ENCODE measurements around the gene ISYNA1. TPM values are rescaled to one million over a fixed set of nuclear protein-coding genes. Genes with fewer than 3 reads are reported as not detected.

The ISYNA1 gene
- 251 and 254 TPM in 2 replicates for total RNA-seq
- long read RNA-seq, transcript ISYNA1-201 (11 exons, 2,420 nt) = major isoform, 8 of 9 reads
- long read RNA-seq, partial matches to known transcripts = 0 of 9 reads
- long read RNA-seq, other reads (novel, unspliced or antisense) = 0 of 9 reads

DNA sequence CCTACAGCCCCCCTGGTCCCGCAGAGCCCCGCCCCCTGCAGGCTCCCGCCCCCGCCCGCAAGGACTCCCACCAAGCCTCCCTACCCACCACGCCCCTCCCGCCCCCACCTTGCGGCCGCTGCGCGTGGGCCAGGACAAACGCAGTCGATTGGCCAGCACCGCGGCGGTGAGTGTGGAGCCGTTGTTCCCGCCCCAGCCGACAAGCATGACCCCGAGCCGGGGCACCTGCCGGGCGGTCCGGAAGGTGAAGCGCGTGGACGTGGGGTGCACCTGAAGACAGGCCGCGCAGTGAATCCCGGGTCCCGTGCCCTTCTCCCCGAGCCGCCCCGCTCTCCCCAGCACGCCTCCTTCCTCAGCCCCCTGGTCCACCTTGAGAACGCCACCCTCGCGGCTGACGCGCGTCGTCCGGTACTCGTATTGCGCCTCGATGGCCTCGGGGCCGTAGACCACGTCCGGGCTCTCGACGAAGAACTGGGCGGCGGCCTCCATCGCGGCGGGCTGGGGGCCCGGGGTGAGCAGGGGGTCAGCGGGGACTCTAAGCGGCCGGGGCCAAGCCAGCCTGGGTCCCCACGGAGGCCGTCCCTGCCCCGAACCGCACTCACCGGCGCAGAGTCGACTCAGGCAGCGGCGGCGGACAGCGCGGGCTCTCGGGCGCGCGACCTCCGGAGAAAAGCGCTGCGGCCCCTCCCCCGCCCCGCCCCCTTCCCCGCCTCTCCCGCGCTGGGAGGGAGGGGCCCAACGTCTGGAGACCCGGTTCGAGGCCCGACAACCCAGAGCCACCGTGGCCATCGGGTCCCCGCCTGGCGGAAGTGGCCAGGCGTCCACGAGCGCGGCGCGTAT lies at the start of gene ISYNA1:
ISYNA1 (minus strand) TSS at position 643 of the 840 bp plus-strand sequence; CDS start at position 489, 154 bp downstream.
- Mint-ChIP-seq H3K27ac (ENCODE audit: unreplicated experiment) (peak within 1 kb of the TSS; percentile 63), H3K27me3 (ENCODE audit: low read depth) (peaks cover 11% of the 10 kb centered on the region), H3K4me1 (peaks cover 43% of the 10 kb centered on the region), H3K36me3 (ENCODE audit: low read depth) (peaks cover 2% of the 10 kb centered on the region), H3K9me3 (peaks cover 3% of the 10 kb centered on the region), H3K4me3 (peak within 1 kb of the TSS; percentile 90)
- DNase-seq (ENCODE audit: low read depth, low spot score) = no peak
- TF ChIP-seq, protein P1, sequence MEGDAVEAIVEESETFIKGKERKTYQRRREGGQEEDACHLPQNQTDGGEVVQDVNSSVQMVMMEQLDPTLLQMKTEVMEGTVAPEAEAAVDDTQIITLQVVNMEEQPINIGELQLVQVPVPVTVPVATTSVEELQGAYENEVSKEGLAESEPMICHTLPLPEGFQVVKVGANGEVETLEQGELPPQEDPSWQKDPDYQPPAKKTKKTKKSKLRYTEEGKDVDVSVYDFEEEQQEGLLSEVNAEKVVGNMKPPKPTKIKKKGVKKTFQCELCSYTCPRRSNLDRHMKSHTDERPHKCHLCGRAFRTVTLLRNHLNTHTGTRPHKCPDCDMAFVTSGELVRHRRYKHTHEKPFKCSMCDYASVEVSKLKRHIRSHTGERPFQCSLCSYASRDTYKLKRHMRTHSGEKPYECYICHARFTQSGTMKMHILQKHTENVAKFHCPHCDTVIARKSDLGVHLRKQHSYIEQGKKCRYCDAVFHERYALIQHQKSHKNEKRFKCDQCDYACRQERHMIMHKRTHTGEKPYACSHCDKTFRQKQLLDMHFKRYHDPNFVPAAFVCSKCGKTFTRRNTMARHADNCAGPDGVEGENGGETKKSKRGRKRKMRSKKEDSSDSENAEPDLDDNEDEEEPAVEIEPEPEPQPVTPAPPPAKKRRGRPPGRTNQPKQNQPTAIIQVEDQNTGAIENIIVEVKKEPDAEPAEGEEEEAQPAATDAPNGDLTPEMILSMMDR (conservative IDR thresholded peaks at IDR 0.05) = peak; percentile 20

DNA sequence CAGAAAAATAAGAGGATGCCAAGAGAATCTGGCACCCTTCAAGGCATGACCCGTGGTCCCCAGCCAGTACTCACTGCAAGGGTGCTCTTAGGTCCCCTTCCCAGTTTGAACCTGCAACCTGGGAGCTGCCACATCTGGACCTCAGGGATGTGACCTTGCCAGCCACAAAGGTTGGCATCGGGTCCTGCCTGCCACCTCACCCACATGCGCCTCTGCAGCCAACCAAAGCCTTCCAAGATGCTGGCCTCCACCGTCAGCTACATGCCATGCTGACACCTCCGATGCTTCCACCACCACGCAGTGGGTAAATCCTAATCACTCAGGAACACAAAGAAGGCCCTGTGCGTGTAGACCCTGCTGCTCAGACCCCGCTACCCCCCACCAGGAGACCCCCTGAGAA lies 48.8 kb upstream of the ISYNA1 start:
- Mint-ChIP-seq H3K27ac (ENCODE audit: unreplicated experiment) (no peak overlapping the region), H3K27me3 (ENCODE audit: low read depth) (no peaks in the 10 kb centered on the region), H3K9me3 (no peaks in the 10 kb centered on the region), H3K4me1 (peaks cover 45% of the 10 kb centered on the region), H3K4me3 (no peak overlapping the region), H3K36me3 (ENCODE audit: low read depth) (no peaks in the 10 kb centered on the region)
- DNase-seq (ENCODE audit: low read depth, low spot score) = no peak
- TF ChIP-seq, protein P1 (conservative IDR thresholded peaks at IDR 0.05) = no peak

DNA sequence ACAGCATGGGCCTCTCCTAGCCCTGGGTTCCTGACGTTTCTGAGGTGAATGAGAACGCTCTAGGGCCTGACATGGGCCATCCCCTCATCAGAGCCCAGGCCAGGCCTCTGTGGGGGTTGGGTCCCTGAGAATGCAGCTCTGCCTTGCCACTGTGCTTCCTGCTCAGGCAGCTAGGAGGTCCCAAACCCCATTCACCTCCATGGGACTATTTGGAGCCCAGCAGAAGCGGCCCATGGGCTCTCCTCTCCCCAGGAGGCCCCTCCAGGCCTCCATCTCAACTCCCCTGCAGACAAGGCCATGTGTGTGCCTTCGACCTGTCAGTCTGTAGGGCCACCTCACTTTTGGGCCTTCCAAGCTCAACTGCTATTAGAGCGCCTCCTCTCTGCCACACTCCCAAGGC lies 47.1 kb upstream of the ISYNA1 start:
- no peak for DNase-seq (ENCODE audit: low read depth, low spot score)
- TF ChIP-seq, protein P1 (conservative IDR thresholded peaks at IDR 0.05) = no peak
- Mint-ChIP-seq H3K4me1 (peaks cover 48% of the 10 kb centered on the region), H3K9me3 (no peaks in the 10 kb centered on the region), H3K36me3 (ENCODE audit: low read depth) (no peaks in the 10 kb centered on the region), H3K27me3 (ENCODE audit: low read depth) (no peaks in the 10 kb centered on the region), H3K4me3 (no peak overlapping the region), H3K27ac (ENCODE audit: unreplicated experiment) (no peak overlapping the region)

DNA sequence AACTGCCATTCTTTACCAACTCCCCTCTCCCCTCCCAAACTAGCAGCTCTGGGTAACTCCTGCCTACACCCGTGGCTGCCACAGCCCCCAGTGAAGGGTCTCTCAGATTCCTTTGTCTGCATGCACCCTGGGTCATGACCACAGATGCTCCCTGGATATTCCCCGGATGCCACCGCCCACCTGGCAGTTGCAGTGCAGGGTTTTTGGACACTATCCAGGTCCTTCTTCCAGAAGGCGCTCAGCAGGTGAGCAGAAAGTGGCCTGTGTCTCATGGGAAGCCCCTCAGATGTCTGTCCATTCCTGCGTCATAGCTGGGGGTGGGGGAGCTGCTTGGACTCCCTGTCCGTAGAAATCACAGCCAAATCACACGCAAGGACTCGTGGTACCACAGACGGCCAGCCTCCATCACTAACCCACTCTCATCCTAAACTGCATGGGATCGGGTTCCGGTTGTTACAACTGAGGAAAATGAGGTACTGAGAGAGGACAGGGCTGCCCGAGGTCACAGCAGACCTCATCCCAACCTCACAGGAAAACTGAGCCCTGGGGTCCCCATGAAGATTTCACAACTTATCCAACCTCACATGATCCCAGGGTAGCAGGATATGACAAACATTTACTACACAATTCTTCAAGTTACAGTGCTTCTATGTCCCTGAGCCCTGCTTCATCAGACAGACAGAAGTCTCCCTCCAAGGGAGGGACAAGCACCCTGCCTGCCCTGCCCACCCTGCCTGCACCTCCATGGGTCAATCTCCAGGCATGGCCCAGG lies 45.4 kb upstream of the ISYNA1 start:
- Mint-ChIP-seq H3K9me3 (no peaks in the 10 kb centered on the region), H3K36me3 (ENCODE audit: low read depth) (no peaks in the 10 kb centered on the region), H3K27me3 (ENCODE audit: low read depth) (no peaks in the 10 kb centered on the region), H3K27ac (ENCODE audit: unreplicated experiment) (no peak overlapping the region), H3K4me3 (no peak overlapping the region), H3K4me1 (peaks cover 54% of the 10 kb centered on the region)
- DNase-seq (ENCODE audit: low read depth, low spot score) = no peak
- TF ChIP-seq, protein P1 (conservative IDR thresholded peaks at IDR 0.05) = no peak

DNA sequence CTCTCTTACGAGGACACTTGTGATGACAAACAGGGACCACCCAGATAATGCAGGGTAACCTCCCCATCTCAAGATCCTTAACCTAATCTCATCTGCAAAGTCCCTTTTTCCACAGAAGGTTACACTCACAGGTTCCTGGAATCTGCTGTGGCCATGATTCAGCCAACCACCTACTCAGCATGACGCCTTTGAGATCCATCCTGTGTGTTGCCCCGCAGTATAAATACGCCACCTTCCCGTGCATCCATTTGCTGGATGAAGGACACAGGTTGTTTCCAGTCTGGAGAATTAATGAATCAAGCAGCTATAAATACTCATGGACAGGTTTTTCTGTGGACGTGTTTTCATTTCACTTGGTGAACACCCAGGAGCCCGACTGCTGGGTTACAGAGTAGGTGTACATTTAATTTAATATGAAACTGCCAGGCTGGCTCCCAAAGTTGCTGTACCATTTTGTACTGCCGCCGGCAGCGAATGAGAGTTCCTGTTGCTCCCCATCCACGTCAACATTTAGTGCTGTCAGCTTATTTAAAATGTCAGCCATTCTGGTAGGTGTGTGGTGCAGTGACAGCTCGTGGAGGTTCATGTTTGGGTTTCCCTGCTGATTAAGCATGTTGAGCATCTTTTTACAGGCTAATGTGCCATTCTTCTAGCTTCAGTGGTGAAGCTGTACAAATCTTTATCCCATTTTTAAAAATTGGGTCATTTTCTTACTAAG lies 43.7 kb upstream of the ISYNA1 start:
- Mint-ChIP-seq H3K4me3 (no peak overlapping the region), H3K4me1 (peaks cover 62% of the 10 kb centered on the region), H3K36me3 (ENCODE audit: low read depth) (peaks cover 3% of the 10 kb centered on the region), H3K27ac (ENCODE audit: unreplicated experiment) (no peak overlapping the region), H3K27me3 (ENCODE audit: low read depth) (no peaks in the 10 kb centered on the region), H3K9me3 (no peaks in the 10 kb centered on the region)
- TF ChIP-seq, protein P1 (conservative IDR thresholded peaks at IDR 0.05) = no peak
- DNase-seq (ENCODE audit: low read depth, low spot score) = no peak

Data from neural crest cell (in vitro differentiated cells).